ENCODE measurements around the gene MAMLD1.

DNA sequence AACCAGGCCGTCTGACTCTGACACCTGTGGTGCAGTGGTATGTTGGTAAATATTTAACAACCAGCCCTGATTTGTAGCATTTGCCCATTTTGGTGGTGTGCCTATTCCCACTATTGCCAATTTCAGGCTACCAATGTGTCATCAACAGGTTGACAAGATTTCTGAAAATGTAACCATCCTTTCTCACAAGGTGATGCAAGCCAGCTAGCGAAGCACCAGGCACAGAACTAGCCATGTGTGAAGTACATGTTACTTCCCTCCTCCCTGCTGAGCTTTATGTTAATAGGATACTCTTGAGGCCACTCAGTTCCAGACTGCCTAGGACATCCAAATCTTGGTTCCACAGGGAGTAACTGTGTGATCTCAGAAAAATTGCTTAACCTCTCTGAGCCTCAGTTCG, 7.2 kb upstream of the MAMLD1 start:
- TF ChIP-seq POLR2A (IDR thresholded peaks at IDR 0.05) (no peak), CTCF (IDR thresholded peaks at IDR 0.05) (no peak)

Measured in body of pancreas (tissue), 4 donors.